Skin of body (tissue), 2 donors: Measurements from ENCODE around the gene LYSMD2. TPM values are rescaled to one million over a fixed set of nuclear protein-coding genes. Genes with fewer than 3 reads are reported as not detected.
"Not testable (repeated sequence)": the region's sequence is repeated elsewhere in the genome, so short reads cannot be mapped to it uniquely, and the experiment has no call there.

Experiments
- DNase-seq: peaks from one replicate; lab custom pipeline; 2025; lab: John Stamatoyannopoulos, UW
- total RNA-seq: library from RNA; depleted of rRNA; stranded (reverse); fragments of >200 nt; gene quantifications from one replicate; pipeline ENCODE4 v1.2.3, GENCODE V29; 2014

LYSMD2 gene
- 5.1 TPM for total RNA-seq

GRCh38 chr15:51737522-51738305, at the start of gene LYSMD2:
TSS of gene LYSMD2 (minus strand) at chr15:51737655. CDS start at chr15:51737622, 33 bp downstream.
- DNase-seq = no peak

GRCh38 chr15:51787130-51787529, 49.7 kb upstream of the LYSMD2 start:
- DNase-seq = not testable (repeated sequence)

GRCh38 chr15:51783967-51784366, 46.5 kb upstream of the LYSMD2 start:
- no peak for DNase-seq

- no peak for DNase-seq
Measured at GRCh38 chr15:51782357-51782896, 45.0 kb upstream of the LYSMD2 start.

GRCh38 chr15:51781506-51781905, 44.1 kb upstream of the LYSMD2 start:
- DNase-seq = no peak

- no peak for DNase-seq
Measured at GRCh38 chr15:51780636-51781035, 43.2 kb upstream of the LYSMD2 start.

- DNase-seq = peak; percentile 66
Measured at GRCh38 chr15:51776952-51777569, 39.6 kb upstream of the LYSMD2 start.

GRCh38 chr15:51775967-51776816, 38.7 kb upstream of the LYSMD2 start:
- DNase-seq = peak; percentile 22

GRCh38 chr15:51774916-51775315, 37.5 kb upstream of the LYSMD2 start:
- no peak for DNase-seq

GRCh38 chr15:51771773-51772172, 34.3 kb upstream of the LYSMD2 start:
- DNase-seq = no peak

- no peak for DNase-seq
Measured at GRCh38 chr15:51770902-51771301, 33.4 kb upstream of the LYSMD2 start.

- DNase-seq = no peak
Measured at GRCh38 chr15:51768018-51768417, 30.6 kb upstream of the LYSMD2 start.

GRCh38 chr15:51766341-51766740, 28.9 kb upstream of the LYSMD2 start:
- DNase-seq = no peak

- DNase-seq = no peak
Measured at GRCh38 chr15:51765751-51766150, 28.3 kb upstream of the LYSMD2 start.

- DNase-seq = no peak
Measured at GRCh38 chr15:51760805-51761204, 23.4 kb upstream of the LYSMD2 start.

GRCh38 chr15:51759557-51760070, 22.2 kb upstream of the LYSMD2 start:
- peak; percentile 70 for DNase-seq

GRCh38 chr15:51758645-51759044, 21.2 kb upstream of the LYSMD2 start:
- peak; percentile 32 for DNase-seq

- DNase-seq = no peak
Measured at GRCh38 chr15:51757450-51757849, 20.0 kb upstream of the LYSMD2 start.

GRCh38 chr15:51756482-51756881, 19.0 kb upstream of the LYSMD2 start:
- DNase-seq = no peak

- DNase-seq = no peak
Measured at GRCh38 chr15:51755790-51756189, 18.3 kb upstream of the LYSMD2 start.

- DNase-seq = no peak
Measured at GRCh38 chr15:51754267-51754666, 16.8 kb upstream of the LYSMD2 start.

- DNase-seq = no peak
Measured at GRCh38 chr15:51752888-51753287, 15.4 kb upstream of the LYSMD2 start.
